H1 (cell line): ENCODE results near the gene CLDN34. TPM values are rescaled to one million over a fixed set of nuclear protein-coding genes. Genes with fewer than 3 reads are reported as not detected.

Experiments used
- CTCF ChIA-PET: fragments of 300-600 bp; sonication (Branson Sonifier 250); formaldehyde crosslinking; loops from one replicate; lab custom pipeline; 2021; ENCODE audit not compliant: partially characterized antibody; lab: Charles Lee
- POLR2A ChIA-PET: fragments of 300-600 bp; sonication (Branson Sonifier 250); formaldehyde crosslinking; loops from one replicate; lab custom pipeline; 2021; ENCODE audit warnings: inconsistent platforms; ENCODE audit not compliant: partially characterized antibody; lab: Charles Lee
- DNase-seq, 2 experiments: peaks; one replicate each; pipeline versions ENCODE4 v3.0.0 to v3.0.0-alpha.2; 2010 to 2022; ENCODE audit warnings: low spot score in 2 of 2, low read depth in 1 of 2, mixed read lengths in 1 of 2
- FAIRE-seq: peaks from 2 replicates; lab custom pipeline; 2011; peaks lifted over from hg19 to GRCh38; lab: Jason Lieb, UNC
- H2AFZ ChIP-seq: 2 replicates; pipeline ENCODE4 v1.8.1; 2012; ENCODE audit warnings: low read length, inconsistent platforms
- H2AK5ac ChIP-seq: 2 replicates; pipeline ENCODE4 v1.6.1; 2013; ENCODE audit warnings: low read depth, low read length
- H2BK120ac ChIP-seq: replicated peaks from 2 replicates; pipeline ENCODE3; 2013; ENCODE audit warnings: low read depth, low read length, inconsistent platforms
- H2BK12ac ChIP-seq: 2 replicates; pipeline ENCODE4 v1.6.1; 2013; ENCODE audit warnings: low read depth, low read length
- H2BK15ac ChIP-seq: 2 replicates; pipeline ENCODE4 v1.6.1; 2013; ENCODE audit warnings: low read length
- H2BK20ac ChIP-seq: 2 replicates; pipeline ENCODE4 v1.6.1; 2013; ENCODE audit warnings: low read length
- H2BK5ac ChIP-seq: 2 replicates; pipeline ENCODE4 v1.6.1; 2013; ENCODE audit warnings: low read depth, low read length
- H3K14ac ChIP-seq: 2 replicates; pipeline ENCODE4 v1.6.1; 2013; ENCODE audit warnings: inconsistent platforms; ENCODE audit not compliant: insufficient read length
- H3K18ac ChIP-seq: 2 replicates; pipeline ENCODE4 v1.6.1; 2013; ENCODE audit warnings: low read length; ENCODE audit errors: extremely low read depth
- H3K23ac ChIP-seq: 2 replicates; pipeline ENCODE4 v1.6.1; 2013; ENCODE audit warnings: inconsistent platforms; ENCODE audit not compliant: insufficient read length
- H3K23me2 ChIP-seq: 2 replicates; pipeline ENCODE4 v1.6.1; 2013; ENCODE audit warnings: low read depth, low read length
- H3K27ac ChIP-seq: 2 replicates; pipeline ENCODE4 v1.6.1; 2011; ENCODE audit warnings: low read depth, low read length, inconsistent platforms
- H3K27me3 ChIP-seq, 4 experiments: replicated peaks in 1 of 4; 1 replicate in 1 of 4; 2 replicates in 3 of 4; pipeline versions ENCODE4 v1.6.1 to v1.8.1; 2011 to 2013; ENCODE audit warnings: low read length in 3 of 4, mild to moderate bottlenecking in 3 of 4, inconsistent platforms in 2 of 4, mixed read lengths in 2 of 4, moderate library complexity in 1 of 4; ENCODE audit not compliant: control insufficient read depth in 3 of 4, insufficient read depth in 3 of 4; ENCODE audit errors: extremely low read depth in 1 of 4
- H3K36me3 ChIP-seq, 4 experiments: 2 replicates each; pipeline versions ENCODE4 v1.6.1 to v1.8.1; 2011 to 2013; ENCODE audit warnings: mild to moderate bottlenecking in 4 of 4, low read length in 3 of 4, moderate library complexity in 2 of 4, control low read depth in 1 of 4, inconsistent platforms in 1 of 4; ENCODE audit not compliant: insufficient read depth in 4 of 4, control insufficient read depth in 2 of 4
- H3K4ac ChIP-seq: replicated peaks from 2 replicates; pipeline ENCODE3; 2013; ENCODE audit warnings: low read length, low read depth, mixed read lengths, inconsistent platforms; ENCODE audit not compliant: insufficient read length
- H3K4me1 ChIP-seq, 4 experiments: replicated peaks in 1 of 4; 1 replicate in 1 of 4; 2 replicates in 3 of 4; pipeline versions ENCODE4 v1.6.1 to v1.8.1; 2011 to 2013; ENCODE audit warnings: low read length in 3 of 4, inconsistent platforms in 2 of 4, mixed read lengths in 1 of 4; ENCODE audit not compliant: insufficient read depth in 4 of 4, control insufficient read depth in 3 of 4
- H3K4me2 ChIP-seq, 2 experiments: 2 replicates each; pipeline versions ENCODE4 v1.6.1 to v1.8.1; 2011 to 2013; ENCODE audit warnings: low read depth in 2 of 2, low read length in 2 of 2, control low read depth in 1 of 2, inconsistent platforms in 1 of 2, mild to moderate bottlenecking in 1 of 2; ENCODE audit not compliant: insufficient read depth in 1 of 2
- H3K4me3 ChIP-seq, 4 experiments: fragments of 200-600, 300-600 bp in 1 of 4; sonication (generic), shearing (Covaris generic), sonication (Bioruptor Twin) in 1 of 4; 2 replicates each; pipeline versions ENCODE4 v1.5.1 to v1.8.1; 2011 to 2016; ENCODE audit warnings: low read length in 4 of 4, low read depth in 3 of 4, control low read depth in 2 of 4, inconsistent platforms in 2 of 4, mild to moderate bottlenecking in 2 of 4, mixed read lengths in 1 of 4, moderate library complexity in 1 of 4; ENCODE audit not compliant: insufficient read depth in 2 of 4; ENCODE audit errors: extremely low read depth in 1 of 4
- H3K56ac ChIP-seq: replicated peaks from 2 replicates; pipeline ENCODE3; 2013; ENCODE audit warnings: low read depth, mild to moderate bottlenecking, mixed read lengths, low read length, inconsistent platforms; ENCODE audit not compliant: insufficient read length
- H3K79me1 ChIP-seq: 2 replicates; pipeline ENCODE4 v1.6.1; 2013; ENCODE audit warnings: low read depth, low read length, control low read depth
- H3K79me2 ChIP-seq, 2 experiments: 2 replicates each; pipeline versions ENCODE4 v1.6.1 to v1.8.1; 2012 to 2013; ENCODE audit warnings: low read length in 2 of 2, mild to moderate bottlenecking in 2 of 2, inconsistent platforms in 1 of 2; ENCODE audit not compliant: insufficient read depth in 2 of 2, control insufficient read depth in 1 of 2
- H3K9ac ChIP-seq, 4 experiments: replicated peaks in 1 of 4; 1 replicate in 1 of 4; 2 replicates in 3 of 4; pipeline versions ENCODE4 v1.6.1 to v1.8.1; 2011 to 2013; ENCODE audit warnings: low read depth in 3 of 4, low read length in 3 of 4, control low read depth in 2 of 4, mild to moderate bottlenecking in 2 of 4, moderate library complexity in 2 of 4, inconsistent platforms in 1 of 4; ENCODE audit errors: extremely low read depth in 1 of 4
- H3K9me3 ChIP-seq, 2 experiments: 2 replicates each; pipeline versions ENCODE4 v1.6.1 to v1.8.1; 2012 to 2013; ENCODE audit warnings: mild to moderate bottlenecking in 2 of 2, moderate library complexity in 2 of 2, control low read depth in 1 of 2, inconsistent platforms in 1 of 2, low read depth in 1 of 2, low read length in 1 of 2, mixed read lengths in 1 of 2; ENCODE audit not compliant: insufficient read depth in 2 of 2
- H4K20me1 ChIP-seq, 2 experiments: replicated peaks in 1 of 2; 2 replicates each; pipeline versions ENCODE3 to v1.8.1; 2011 to 2013; ENCODE audit warnings: inconsistent platforms in 2 of 2, low read length in 2 of 2, mild to moderate bottlenecking in 1 of 2; ENCODE audit not compliant: insufficient read depth in 2 of 2, control insufficient read depth in 1 of 2
- H4K5ac ChIP-seq: 2 replicates; pipeline ENCODE4 v1.6.1; 2013; ENCODE audit warnings: low read length, low read depth, mixed read lengths, inconsistent platforms; ENCODE audit not compliant: insufficient read length
- H4K8ac ChIP-seq: 2 replicates; pipeline ENCODE4 v1.8.0; 2013; ENCODE audit warnings: mild to moderate bottlenecking, moderate library complexity, low read length, inconsistent platforms; ENCODE audit not compliant: insufficient read depth; ENCODE audit errors: extremely low read depth
- H4K91ac ChIP-seq: replicated peaks from 2 replicates; pipeline ENCODE3; 2013; ENCODE audit warnings: low read length, mixed read lengths, inconsistent platforms; ENCODE audit not compliant: insufficient read length
- BCL11A ChIP-seq, 2 experiments: IDR thresholded peaks; one replicate each; pipeline ENCODE4 v1.6.1; 2011; ENCODE audit warnings: low read depth in 2 of 2, low read length in 2 of 2, mild to moderate bottlenecking in 2 of 2
- BRCA1 ChIP-seq: IDR thresholded peaks from 2 replicates; pipeline ENCODE4 v1.6.1; 2012; ENCODE audit warnings: low read depth, low read length, improper control_type of control experiment
- CTBP2 ChIP-seq: IDR thresholded peaks from 2 replicates; pipeline ENCODE4 v1.7.0; 2011; ENCODE audit warnings: borderline replicate concordance, mild to moderate bottlenecking, moderate library complexity, mixed read lengths, low read length; ENCODE audit not compliant: insufficient read depth, insufficient read length
- HDAC2 ChIP-seq, 2 experiments: fragments of 300-600 bp in 1 of 2; sonication (generic) in 1 of 2; IDR thresholded peaks; 2 replicates each; pipeline ENCODE4 v1.6.1; 2011 to 2012; ENCODE audit warnings: low read depth in 2 of 2, low read length in 2 of 2, mild to moderate bottlenecking in 2 of 2, moderate library complexity in 2 of 2, borderline replicate concordance in 1 of 2, inconsistent platforms in 1 of 2
- KDM4A ChIP-seq: IDR thresholded peaks from one replicate; pipeline ENCODE4 v1.7.1; 2012; ENCODE audit warnings: low read depth, mild to moderate bottlenecking, moderate library complexity, low read length, inconsistent platforms; ENCODE audit not compliant: severe bottlenecking
- NANOG ChIP-seq: IDR thresholded peaks from 2 replicates; pipeline ENCODE4 v1.6.1; 2011; ENCODE audit warnings: low read length, low read depth, mild to moderate bottlenecking, inconsistent platforms; ENCODE audit not compliant: insufficient read depth, poor library complexity, severe bottlenecking
- POLR2AphosphoS5 ChIP-seq: IDR thresholded peaks from 2 replicates; pipeline ENCODE4 v1.6.1; 2011; ENCODE audit warnings: low read depth, low read length
- POU5F1 ChIP-seq: IDR thresholded peaks from 2 replicates; pipeline ENCODE4 v1.6.1; 2011; ENCODE audit warnings: low read depth, mild to moderate bottlenecking, low read length, moderate library complexity
- RFX5 ChIP-seq: IDR thresholded peaks from 2 replicates; pipeline ENCODE4 v1.6.1; 2011; ENCODE audit warnings: low read depth, low read length, improper control_type of control experiment, borderline replicate concordance
- SP2 ChIP-seq: IDR thresholded peaks from 2 replicates; pipeline ENCODE4 v1.6.1; 2012; ENCODE audit warnings: mild to moderate bottlenecking, low read length, inconsistent platforms
- SP4 ChIP-seq: IDR thresholded peaks from 2 replicates; pipeline ENCODE4 v1.6.1; 2012; ENCODE audit warnings: low read length, inconsistent platforms
- TBP ChIP-seq: IDR thresholded peaks from 2 replicates; pipeline ENCODE4 v1.6.1; 2011; ENCODE audit warnings: low read depth, low read length, improper control_type of control experiment
- TCF12 ChIP-seq: IDR thresholded peaks from 2 replicates; pipeline ENCODE4 v1.6.1; 2011; ENCODE audit warnings: low read depth, mild to moderate bottlenecking, low read length
- WGBS, 2 experiments: shearing (Covaris generic) in 1 of 2; methylation state at CpG; one replicate each; pipeline versions ENCODE4 v1.1.6 to v1.1.7; 2013 to 2015; ENCODE audit warnings: low lambda C conversion rate in 2 of 2, mixed read lengths in 2 of 2, inconsistent platforms in 1 of 2, low coverage in 1 of 2, missing lambda C conversion rate in 1 of 2; ENCODE audit not compliant: insufficient replicate concordance in 2 of 2, insufficient coverage in 1 of 2, insufficient read length in 1 of 2; ENCODE audit errors: extremely low coverage in 1 of 2, missing lambda C conversion rate in 1 of 2; 5-methylcytosine and 5-hydroxymethylcytosine counted together
- polyA plus RNA-seq, 7 experiments: library from polyadenylated mRNA; depleted of rRNA in 3 of 7; stranded (reverse) in 5 of 7; unstranded in 2 of 7; fragments of >200 nt in 5 of 7; fragments of 200-250 nt in 2 of 7; gene quantifications; 1 replicate in 5 of 7; 2 replicates in 1 of 7; 4 replicates in 1 of 7; pipeline versions ENCODE4 v1.2.1 to v1.2.3, GENCODE V29; 2011 to 2013; ENCODE audit warnings: missing spikeins in 2 of 7, mixed read lengths in 2 of 7
- total RNA-seq: library from RNA; stranded (reverse); fragmentation: NEBNext Ultra II Directional; extraction: Animal tissue kit (Norgen Biotek cat#: 25700); gene quantifications from 2 replicates; pipeline ENCODE4 v1.2.1, GENCODE V29; 2021
- TF ChIP-seq, protein P1 (sequence below): IDR thresholded peaks from 2 replicates; pipeline ENCODE4 v1.6.1; 2011; ENCODE audit warnings: low read length, improper control_type of control experiment

Gene CLDN34
- total and polyA plus RNA-seq, 2 of the 8 experiments (the other 6 are each of a cell fraction or from before 2014, with no cell fraction given) = 0.26 to 0.50 TPM

DNA sequence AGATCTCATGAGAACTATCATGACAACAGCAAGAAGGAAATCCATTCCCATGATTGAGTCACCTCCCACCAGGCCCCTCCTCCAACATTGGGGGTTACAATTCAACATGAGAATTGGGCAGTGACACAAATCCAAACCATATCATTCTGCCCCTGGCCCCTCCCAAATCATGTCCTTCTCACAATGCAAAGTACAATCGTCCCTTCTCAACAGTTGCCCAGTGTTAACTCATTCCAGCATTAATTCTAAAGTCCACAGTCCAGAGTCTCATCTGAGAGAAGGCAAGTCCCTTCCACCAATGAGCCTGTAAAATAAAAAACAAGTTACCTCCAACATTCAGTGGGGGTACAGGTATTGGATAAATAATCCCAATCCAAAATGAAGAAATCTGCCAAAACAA, 14.9 kb upstream of the CLDN34 start:
- Histone ChIP-seq H3K4ac (no peak overlapping the region), H3K4me3 (no peak overlapping the region), H3K79me2 (no peaks in the 10 kb centered on the region), H4K20me1 (no peaks in the 10 kb centered on the region), H3K9me3 (peaks cover 5 to 9% of the 10 kb centered on the region in 2 experiments; a peak in 2 of 4 replicates), H3K79me1 (no peaks in the 10 kb centered on the region), H2BK15ac (no peak overlapping the region), H3K9ac (no peak overlapping the region), H2BK20ac (no peak overlapping the region), H3K27ac (no peak overlapping the region), H3K14ac (no peak overlapping the region), H3K36me3 (peaks cover under 1 to 8% (median 2%) of the 10 kb centered on the region in 4 experiments; a peak in 4 of 8 replicates), H4K91ac (no peak overlapping the region), H4K8ac (no peak overlapping the region), H3K4me2 (no peak overlapping the region), H3K18ac (no peak overlapping the region), H3K23ac (no peak overlapping the region), H2AFZ (no peak overlapping the region), H3K56ac (no peak overlapping the region), H2BK120ac (no peak overlapping the region), H2BK12ac (no peak overlapping the region), H4K5ac (no peak overlapping the region), H3K4me1 (no peaks in the 10 kb centered on the region), H2BK5ac (no peak overlapping the region), H3K23me2 (no peaks in the 10 kb centered on the region), H3K27me3 (no peaks in the 10 kb centered on the region), H2AK5ac (no peak overlapping the region)
- DNase-seq = no peak
- CTCF ChIA-PET = no interaction called here
- WGBS, 2 experiments = no CpG with 5 or more reads among the region's 1 CpG
- POLR2A ChIA-PET = no interaction called here
- TF ChIP-seq BRCA1 (no peak), SP4 (no peak), NANOG (no peak), KDM4A (no peak), HDAC2 (IDR thresholded peaks at IDR 0.05; ENCODE audit: borderline replicate concordance in 1 of 2, low read depth in 2 of 2, low read length in 2 of 2) (no peak), TCF12 (no peak), CTBP2 (no peak), POLR2AphosphoS5 (no peak), RFX5 (no peak), SP2 (no peak), BCL11A (IDR thresholded peaks at IDR 0.05; ENCODE audit: low read depth in 2 of 2, low read length in 2 of 2) (no peak), TBP (no peak), POU5F1 (no peak)
- TF ChIP-seq, protein P1, sequence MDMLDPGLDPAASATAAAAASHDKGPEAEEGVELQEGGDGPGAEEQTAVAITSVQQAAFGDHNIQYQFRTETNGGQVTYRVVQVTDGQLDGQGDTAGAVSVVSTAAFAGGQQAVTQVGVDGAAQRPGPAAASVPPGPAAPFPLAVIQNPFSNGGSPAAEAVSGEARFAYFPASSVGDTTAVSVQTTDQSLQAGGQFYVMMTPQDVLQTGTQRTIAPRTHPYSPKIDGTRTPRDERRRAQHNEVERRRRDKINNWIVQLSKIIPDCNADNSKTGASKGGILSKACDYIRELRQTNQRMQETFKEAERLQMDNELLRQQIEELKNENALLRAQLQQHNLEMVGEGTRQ = no peak
- FAIRE-seq = no peak
